GM23248 (cell line): ENCODE results near the gene EME1.

Source experiments
- EZH2 ChIP-seq: fragments of 200-600 bp; sonication (generic); IDR thresholded peaks from 2 replicates; pipeline ENCODE4 v1.6.1; 2018; ENCODE audit warnings: antibody characterized with exemption, mild to moderate bottlenecking; ENCODE audit not compliant: insufficient read depth, poor library complexity, severe bottlenecking
- EZH2phosphoT487 ChIP-seq: fragments of 200-600 bp; sonication (generic); IDR thresholded peaks from 2 replicates; pipeline ENCODE4 v1.6.1; 2018; ENCODE audit warnings: antibody characterized with exemption, moderate library complexity, mild to moderate bottlenecking, low read depth; ENCODE audit not compliant: insufficient read depth

DNA sequence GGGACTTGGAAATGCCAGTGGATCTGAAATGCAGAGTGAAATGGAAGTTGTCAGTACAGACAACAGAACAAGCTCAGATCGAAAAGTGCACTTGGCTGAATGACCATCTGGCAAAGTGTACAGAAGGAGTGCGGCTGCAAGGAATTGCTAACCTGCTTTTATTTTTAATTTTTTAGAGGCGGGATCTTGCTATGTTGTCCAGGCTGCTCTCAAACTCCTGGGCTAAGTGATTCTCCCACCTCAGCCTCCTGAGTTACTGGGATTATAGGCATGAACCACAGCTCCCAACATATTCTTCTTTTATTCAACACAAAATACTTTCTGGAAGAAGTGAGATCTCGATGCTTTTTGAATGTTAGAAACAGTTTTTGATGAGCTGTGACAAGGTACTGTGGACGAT lies 20.7 kb downstream of the EME1 start:
- no peak for TF ChIP-seq EZH2
- TF ChIP-seq EZH2phosphoT487 = no peak
